Measurements from ENCODE around the gene HINT2.

DNA sequence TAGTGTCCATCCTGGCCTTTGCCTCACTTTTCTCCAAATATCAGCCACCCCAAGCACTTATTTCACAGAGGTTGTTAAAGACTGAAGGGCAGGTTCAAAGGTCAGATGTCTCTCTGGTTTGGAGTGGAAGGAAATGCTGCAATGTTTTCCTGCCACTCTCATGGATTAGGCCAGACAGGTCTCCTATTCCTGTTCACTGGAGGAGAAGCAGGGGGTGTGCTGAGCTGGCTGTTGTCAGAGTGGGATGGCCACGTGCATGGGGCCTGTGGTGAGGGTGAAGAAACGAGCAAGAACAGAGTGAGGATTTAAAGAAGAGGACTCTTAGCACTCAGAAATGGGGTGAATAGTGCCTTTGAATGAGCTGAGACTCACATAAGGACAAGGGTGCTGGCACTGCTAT, 20.9 kb upstream of the HINT2 start:
- TF ChIP-seq CTCF (IDR thresholded peaks at IDR 0.05) (no peak), POLR2A (IDR thresholded peaks at IDR 0.05) (no peak)
